Superior temporal gyrus (tissue), 1 donor: ENCODE data around the gene KRCC1.
"Not testable (repeated sequence)": the region's sequence is repeated elsewhere in the genome, so short reads cannot be mapped to it uniquely, and the experiment has no call there.

ENCODE experiments used
- DNase-seq: peaks from one replicate; pipeline ENCODE4 v3.0.0-alpha.2; 2016; ENCODE audit errors: extremely low spot score

KRCC1 gene

GRCh38 chr2:88002359-88002707 is 53.2 kb downstream of the KRCC1 start:
- DNase-seq: no peak

DNA sequence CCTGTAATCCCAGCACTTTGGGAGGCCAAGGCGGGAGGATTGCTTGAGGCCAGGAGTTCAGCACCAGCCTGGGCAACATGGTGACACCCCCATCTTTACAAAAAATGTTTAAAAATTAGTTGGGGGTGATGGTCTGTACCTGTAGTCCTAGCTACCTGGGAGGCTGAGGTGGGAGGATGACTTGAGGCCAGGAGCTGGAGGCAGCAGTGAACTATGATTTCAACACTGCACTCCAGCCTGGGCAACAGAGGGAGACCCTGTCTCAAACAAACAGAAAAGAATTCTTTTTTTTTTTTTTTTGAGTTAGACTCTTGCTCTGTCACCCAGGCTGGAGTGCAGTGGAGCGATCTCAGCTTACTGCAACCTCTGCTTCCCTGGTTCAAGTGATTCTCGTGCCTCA is 55.1 kb downstream of the KRCC1 start:
- DNase-seq: not testable (repeated sequence)

- DNase-seq: no peak
Measured at GRCh38 chr2:87996570-87996969, 59.0 kb downstream of the KRCC1 start.

GRCh38 chr2:87995756-87996155 is 59.8 kb downstream of the KRCC1 start:
- DNase-seq: no peak

- not testable (repeated sequence) for DNase-seq
Measured at GRCh38 chr2:87994304-87994850, 61.2 kb downstream of the KRCC1 start.

GRCh38 chr2:87992569-87992968 is 63.0 kb downstream of the KRCC1 start:
- DNase-seq: not testable (repeated sequence)

DNA sequence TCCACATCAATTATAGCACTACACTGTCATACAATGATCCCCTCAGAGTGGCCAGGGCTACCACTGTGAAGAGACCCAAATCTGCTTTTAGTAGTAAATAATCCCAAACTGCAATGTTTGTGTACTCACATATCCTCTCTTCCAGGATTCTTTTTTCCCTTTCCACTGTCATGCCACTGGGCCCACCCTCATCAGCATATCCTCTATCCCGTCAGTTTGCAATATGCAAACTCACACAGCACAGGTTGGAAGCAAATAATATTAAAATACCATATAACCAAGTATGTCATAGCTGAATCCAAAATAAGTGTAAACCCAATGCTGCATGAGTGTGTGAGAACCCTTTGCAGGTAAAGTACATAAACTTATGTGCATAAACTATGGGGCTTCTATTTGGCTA is 68.1 kb downstream of the KRCC1 start:
- not testable (repeated sequence) for DNase-seq

DNA sequence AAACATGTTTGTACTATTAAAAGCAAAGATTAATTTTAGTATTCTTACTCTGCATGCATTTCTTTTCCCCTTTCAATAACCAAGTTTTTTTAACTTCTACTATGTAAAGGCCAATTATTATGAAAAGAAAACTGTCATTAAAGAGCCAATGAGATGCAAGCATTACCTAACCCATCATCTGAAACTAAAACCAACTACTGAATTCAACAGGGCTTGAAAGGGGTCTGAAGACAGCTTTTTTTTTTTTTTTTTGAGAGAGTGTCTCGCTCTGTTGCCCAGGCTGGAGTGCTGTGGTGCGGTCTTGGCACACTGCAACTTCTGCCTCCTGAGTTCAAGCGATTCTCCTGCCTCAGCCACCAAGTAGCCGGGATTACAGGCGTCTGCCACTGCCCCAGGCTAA is 69.7 kb downstream of the KRCC1 start:
- DNase-seq: not testable (repeated sequence)

DNA sequence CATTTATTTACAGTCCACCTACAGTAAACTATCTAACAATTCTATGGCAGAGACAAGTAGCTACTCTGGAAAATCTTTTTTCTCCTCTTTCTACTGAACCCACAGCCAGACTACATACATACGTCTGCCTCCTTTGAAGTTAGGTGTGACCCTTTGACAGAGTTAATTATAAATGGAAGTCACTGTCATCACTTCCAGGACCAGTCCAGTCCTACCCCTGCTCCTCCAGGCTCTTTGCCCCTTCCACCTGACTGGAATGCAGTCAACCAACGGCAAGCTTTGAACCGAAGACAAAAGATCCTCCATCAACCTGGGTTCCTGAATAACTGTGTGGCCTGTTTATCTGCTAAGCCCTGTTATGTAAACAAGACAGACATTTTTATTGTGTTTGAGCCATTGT is 74.4 kb downstream of the KRCC1 start:
- not testable (repeated sequence) for DNase-seq
